GM19452 (cell line): ENCODE measurements around the gene UNC45B.
"Not testable (repeated sequence)": the region's sequence is repeated elsewhere in the genome, so short reads cannot be mapped to it uniquely, and the experiment has no call there.

Experiments used
- ATAC-seq: cut with Tn5 transposase; IDR thresholded peaks from one replicate; pipeline ENCODE4 v1.9.1; 2021; ENCODE audit not compliant: unreplicated experiment

The UNC45B gene

DNA sequence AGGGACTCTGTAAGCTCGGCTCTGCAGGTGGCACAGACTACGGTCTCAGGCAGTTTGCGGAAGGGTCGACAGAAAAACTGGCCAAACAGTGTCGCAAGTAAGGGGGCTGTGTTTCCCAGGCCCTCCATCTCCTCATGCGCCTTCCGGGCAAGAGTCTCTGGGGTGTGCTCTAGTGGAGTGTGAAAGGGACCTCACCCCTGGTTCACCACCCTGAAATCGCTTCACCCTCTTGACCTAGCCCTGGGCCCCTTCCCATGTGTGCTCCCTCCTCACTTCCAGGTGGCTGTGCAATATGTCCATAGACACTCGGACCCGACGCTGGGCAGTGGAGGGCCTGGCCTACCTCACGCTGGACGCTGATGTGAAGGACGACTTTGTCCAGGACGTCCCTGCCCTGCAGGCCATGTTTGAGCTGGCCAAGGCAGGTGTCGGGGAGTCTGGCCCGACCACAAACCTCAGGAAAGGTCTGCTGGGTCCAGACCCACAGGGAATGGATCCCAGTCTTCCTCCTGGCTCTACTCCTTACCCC is 22.3 kb downstream of the UNC45B start:
- no peak for ATAC-seq

DNA sequence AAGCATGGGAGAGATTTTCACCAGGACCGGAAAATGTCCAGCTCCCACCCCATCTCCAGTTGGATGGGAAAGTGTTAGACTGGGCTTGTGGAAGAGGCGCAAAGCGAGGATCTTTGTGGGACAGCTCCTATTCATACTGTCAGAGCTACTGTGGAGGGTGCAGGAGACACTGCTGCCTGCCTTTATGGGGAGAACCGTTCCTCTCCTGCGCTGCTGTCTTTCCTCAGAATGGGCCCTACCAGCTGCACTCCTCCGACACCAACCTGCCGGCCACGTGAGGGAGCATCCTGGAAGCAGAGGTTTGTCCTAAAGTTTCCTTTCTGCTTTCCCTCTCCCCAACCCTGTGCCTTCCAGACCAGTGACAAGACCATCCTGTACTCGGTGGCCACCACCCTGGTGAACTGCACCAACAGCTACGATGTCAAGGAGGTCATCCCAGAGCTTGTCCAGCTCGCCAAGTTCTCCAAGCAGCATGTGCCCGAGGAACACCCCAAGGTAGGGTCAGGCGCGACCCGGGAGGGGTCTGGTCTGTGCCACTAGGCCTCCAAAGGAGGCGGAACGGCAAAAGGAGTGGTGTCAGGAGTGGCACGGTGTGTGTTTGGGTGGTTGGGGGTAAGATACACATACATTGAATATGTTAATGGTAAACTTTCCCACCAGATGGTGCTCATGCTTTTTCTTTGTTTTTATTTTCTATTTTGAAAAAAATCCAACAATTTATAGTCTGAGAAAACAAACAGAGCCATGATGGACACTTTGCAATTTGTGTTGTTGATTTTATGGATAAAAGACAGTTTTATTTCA is 23.6 kb downstream of the UNC45B start:
- ATAC-seq = no peak

DNA sequence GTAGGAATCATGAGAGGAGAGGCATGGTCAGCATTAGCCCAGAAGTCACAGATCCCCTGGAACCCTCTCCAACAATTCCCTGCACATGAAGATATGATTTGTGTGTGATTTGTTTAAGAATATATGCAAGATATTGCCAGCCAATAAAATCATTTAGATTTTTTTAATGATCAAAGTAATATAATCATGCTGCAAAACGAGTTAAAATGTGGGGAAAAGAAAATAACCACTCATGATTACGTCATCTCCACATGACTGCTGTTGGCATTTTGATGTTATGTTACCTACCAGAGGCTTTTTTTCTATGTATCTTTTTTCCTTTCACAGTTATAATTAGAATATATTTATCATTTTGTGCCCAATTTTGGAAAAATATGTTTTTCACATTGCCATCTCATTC is 24.2 kb downstream of the UNC45B start:
- no peak for ATAC-seq

DNA sequence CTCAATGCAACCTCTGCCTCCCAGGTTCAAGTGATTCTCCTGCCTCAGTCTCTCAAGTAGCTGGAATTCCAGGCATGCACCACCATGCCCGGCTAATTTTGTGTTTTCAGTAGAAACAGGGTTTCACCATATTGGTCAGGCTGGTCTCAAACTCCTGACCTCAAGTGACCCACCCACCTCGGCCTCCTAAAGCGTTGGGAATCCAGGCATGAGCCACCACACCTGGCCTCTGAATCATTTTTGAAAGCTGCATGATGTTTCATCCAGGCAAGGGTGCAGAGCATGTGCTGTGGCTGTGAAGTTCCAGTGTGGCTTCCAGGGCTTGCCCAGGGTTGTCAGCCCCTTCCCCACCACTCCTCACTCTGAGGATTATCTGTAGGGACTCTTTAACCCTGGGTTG is 24.7 kb downstream of the UNC45B start:
- not testable (repeated sequence) for ATAC-seq

DNA sequence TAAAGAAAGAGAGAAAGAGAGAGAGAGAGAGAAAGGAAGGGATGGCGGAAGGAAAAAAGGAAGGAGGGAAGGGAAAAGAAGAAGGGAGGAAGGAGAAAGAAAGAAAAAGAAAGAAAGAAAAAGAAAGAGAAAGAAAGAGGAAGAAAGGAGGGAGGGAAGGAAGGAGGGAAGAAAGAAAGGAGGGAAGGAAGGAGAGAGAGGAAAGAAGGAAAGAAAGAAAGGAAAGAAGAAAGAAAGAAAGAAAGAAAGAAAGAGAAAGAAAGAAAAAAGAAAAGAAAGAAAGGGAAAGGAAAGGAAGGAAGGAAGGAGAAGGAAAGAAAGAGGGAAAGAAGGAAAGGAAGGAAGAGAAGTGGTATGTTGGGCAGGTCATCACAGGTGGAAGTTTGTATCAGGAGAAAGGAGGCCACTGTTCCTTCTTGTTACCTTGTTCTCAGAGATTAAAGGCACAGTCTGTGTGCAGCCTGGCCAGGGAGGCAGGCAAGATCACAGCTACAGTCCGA is 27.3 kb downstream of the UNC45B start:
- ATAC-seq = no peak

DNA sequence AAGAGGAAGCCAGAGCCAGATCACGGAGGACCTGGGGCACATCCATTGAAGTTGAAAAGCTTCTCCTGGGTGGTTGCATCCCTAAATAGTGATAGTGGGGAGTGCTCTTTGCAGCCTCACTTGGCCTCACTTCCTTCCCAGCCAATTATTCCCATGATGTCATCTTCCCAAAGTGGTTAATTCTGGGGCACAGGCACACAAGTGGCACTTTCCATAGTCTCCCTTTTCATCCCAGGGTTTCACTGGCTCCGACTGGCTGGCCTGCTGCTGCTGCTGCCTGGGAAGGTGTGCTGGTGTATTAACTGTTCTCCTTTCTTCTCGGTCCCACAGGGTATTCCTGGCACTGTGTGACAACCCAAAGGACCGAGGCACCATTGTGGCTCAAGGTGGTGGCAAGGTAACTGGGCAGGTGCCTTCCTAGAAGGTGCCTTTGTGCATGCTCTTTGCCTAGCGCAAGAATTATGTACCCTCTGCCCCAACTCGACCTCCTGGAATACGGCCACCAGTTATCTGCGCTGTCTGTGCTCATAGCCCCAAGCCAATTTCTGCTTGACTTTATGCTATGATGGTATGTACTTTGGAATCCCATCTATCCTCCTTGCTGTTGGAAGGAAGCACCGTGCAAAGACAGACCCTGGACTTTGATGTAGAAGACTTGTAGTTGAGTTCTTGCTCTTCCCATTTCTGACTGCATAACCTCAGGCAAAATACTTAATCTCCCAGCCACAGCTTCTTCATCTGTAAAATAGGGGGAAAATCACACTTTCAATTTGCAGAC is 28.2 kb downstream of the UNC45B start:
- ATAC-seq = no peak

DNA sequence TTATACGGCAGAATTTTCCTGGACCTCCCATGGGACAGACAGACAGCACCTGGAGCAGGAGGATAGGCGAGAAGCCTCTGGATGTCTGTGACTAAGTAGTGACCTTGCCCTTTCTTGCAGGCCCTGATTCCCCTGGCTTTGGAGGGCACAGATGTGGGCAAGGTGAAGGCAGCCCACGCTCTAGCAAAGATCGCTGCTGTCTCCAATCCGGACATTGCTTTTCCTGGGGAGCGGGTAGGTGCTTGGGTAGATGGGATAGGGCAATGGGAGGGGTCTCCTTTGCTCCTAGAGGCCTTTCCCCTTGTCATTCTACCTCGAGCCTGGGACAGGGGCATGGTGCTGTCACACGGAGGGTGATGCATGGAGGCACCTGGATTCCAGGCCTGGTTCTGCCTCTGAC is 29.3 kb downstream of the UNC45B start:
- no peak for ATAC-seq

DNA sequence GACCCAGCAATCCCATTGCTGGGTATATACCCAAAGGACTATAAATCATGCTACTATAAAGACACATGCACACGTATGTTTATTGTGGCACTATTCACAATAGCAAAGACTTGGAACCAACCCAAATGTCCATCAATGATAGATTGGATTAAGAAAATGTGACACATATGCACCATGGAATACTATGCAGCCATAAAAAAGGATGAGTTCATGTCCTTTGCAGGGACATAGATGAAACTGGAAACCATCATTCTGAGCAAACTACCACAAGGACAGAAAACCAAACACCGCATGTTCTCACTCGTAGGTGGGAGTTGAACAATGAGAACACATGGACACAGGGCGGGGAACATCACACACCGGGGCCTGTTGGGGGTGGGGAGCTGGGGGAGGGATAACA is 31.8 kb downstream of the UNC45B start:
- ATAC-seq = not testable (repeated sequence)

DNA sequence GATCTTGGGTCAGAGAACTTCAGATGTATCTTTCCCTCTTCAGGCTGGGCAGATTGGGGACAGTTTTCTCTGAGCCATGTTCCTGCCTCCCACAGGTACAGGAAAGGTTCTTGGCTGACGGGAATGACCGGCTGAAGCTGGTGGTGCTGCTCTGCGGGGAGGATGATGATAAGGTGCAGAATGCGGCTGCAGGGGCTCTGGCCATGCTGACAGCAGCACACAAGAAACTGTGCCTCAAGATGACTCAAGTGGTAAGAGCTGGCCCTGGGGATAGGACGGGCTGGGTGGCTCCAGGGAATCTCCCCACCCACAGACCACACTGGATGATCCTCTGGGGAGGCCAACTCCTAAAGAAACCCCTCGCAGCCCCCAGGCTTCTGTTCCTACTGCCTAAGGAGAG is 35.7 kb downstream of the UNC45B start:
- ATAC-seq = no peak

DNA sequence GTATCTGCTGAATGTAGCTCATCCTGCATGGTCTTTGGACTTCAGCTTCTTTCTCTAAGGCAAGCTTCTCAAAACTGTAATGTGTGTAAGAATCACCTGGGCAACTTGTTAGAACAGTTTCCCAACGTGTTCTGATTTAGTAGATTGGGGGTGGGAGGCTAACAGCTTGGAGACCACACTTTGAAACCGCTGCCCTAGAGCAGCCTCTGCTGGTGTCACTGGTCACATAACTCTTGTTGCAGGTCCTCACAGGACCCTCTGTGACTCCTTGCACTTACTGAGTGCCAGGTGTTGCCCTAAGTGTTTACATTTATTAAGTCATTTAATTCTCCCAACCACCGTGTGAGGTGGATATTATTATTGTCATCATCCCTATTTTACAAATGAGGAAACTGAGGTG is 36.7 kb downstream of the UNC45B start:
- no peak for ATAC-seq

DNA sequence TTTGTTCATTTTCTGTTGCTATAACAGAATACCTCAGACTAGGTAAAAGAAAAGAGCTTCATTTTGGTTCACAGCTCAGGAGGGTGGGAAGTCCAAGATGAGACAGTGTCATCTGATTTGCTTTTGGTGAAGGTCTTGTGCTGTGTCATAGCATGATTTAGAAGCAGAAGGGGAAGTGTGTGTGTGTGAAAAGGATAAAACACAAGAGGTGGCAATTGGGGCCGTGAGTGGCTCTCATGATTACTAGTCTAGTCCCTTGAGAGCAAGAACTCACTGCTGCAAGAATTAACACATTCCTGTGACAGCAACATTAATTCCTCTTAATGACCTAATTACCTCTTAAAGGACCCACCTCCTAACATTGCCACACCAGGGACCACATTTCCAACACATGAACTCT is 38.2 kb downstream of the UNC45B start:
- no peak for ATAC-seq

DNA sequence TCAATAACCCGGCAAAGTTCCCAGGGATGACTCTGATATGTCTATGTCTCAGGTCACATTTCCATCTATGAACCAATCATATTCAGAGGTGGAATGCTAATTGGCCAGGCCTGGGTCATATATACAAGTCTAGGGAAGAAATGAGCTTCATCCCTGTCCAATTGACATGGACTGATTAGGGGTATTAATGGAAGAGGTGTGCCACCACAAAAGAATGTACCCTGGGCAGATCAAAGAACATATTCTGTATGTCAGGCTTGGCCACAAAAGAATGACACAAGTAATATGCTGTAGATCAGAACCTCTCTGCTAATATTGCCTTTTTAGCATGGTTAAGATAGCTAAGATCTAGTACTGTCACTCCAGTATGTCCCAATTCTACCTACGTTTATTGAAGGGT is 39.9 kb downstream of the UNC45B start:
- ATAC-seq = no peak

DNA sequence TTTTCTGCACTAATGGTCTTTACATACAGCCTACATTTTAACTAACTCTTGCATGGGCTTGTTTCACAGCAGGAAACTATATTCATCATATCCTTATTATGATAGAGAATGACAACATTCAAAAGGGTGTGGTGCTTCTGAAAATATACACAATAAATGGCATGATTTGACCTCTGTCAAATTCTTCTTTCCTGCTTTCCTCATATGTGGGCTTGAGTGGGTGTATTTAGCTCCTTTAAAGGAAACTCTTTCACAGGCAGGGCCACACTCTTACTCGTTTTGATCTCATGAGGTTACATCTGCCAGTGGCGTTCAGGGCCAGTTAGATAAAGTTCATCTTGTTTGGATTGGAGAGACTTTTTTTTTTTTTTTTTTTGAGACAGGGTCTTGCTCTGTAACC is 40.5 kb downstream of the UNC45B start:
- no peak for ATAC-seq

DNA sequence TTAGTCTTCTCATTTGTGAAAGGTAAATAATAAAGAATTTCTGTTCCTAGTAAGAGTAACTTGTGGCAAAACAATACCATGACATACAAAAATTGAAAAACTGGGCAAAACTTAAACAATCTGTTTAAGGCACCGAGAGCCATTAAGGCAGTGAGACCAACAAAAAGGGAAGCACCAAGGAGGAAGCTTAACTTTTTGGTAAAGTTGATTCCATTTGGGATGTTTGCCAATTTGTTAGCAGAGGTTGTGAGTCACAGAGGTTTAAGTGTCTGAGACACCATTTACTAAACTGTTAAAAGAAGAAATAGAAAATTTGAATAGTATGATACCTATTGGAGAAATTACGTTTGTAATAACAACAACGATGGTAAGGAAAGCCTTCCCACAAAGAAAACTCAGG is 41.7 kb downstream of the UNC45B start:
- no peak for ATAC-seq

DNA sequence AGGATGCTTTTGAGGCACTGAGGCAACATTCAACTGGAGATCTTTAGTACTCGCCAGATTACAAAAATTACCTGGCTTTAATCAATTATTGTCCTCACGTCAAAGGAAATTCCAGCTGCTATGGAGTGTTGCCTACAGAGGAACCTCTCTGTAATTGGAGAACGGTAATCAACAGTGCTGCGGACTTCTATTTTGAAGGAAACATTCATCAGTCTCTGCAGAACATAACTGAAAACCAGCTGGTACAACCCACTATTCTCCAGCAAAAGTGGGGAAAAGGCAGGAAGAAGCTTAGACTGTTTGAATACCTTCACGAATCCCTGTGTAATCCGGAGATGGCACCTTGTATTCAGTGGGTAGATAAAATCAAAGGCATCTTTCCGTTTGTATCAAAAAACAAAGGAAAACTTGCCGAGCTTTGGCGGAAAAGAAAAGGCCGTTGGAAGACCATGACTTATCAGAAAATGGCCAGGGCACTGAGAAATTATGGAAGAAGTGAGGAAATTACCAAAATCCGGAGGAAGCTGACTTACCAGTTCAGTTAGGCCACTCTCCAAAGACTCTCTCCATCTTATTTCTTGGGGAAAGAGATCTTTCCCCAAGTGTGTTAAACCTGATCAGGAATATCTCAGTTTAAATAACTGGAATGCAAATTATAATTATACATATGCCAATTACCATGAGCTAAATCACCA is 43.5 kb downstream of the UNC45B start:
- no peak for ATAC-seq

DNA sequence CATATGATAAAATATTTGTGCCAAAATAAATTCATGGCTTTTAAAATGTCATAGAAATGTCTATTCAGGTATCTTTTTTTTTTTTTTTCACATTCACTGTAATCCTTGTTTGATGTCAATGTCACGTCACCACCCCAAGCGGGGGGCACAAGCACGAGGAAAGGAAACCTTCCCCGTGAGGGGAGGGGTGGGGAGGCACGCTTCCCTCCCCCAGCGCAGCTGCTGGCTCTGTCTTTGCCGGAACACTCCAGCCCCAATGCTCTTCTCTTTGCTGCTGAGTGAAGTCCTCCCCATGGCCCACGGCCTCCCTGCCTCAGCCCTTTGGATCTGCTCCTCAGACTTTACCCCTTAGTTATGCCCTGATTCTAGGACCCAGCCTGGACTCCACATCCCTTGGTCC is 45.1 kb downstream of the UNC45B start:
- ATAC-seq = no peak

DNA sequence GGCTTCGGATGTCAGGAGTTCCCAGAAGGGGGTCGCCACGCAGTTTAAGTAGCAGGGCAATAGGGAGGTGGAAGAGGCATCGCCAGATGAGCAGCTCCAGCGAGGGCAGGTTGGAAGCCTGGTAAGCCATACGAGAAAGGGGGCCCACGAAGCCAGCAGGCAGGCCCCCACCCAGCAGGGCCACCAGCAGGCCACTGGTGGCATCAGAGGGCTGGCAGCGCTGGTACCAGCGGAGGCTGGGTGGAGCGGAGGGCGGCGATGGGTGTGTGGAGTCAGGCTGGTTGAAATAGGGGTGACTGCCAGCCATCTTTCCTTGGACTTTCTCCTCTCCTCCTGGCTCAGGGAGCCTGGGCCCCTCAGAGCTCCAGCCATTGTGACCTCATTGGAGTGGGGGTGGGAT is 46.4 kb downstream of the UNC45B start, which contains the start of gene SLC35G3:
Gene SLC35G3, minus strand, starts transcription at position 393 of the 400 bp plus-strand sequence. Its CDS starts 86 bp downstream, at position 307.
- ATAC-seq = not testable (repeated sequence)

DNA sequence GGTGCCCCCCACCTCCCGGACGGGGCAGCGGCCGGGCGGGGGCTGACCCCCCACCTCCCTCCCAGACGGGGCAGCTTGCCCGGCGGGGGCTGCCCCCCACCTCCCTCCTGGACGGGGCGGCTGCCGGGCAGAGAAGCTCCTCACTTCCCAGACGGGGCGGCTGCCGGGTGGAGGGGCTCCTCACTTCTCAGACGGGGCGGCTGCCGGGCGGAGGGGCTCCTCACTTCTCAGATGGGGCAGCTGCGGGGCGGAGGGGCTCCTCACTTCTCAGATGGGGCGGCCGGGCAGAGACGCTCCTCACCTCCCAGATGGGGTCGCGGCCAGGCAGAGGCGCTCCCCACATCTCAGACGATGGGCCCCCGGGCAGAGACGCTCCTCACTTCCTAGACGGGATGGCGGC is 47.4 kb downstream of the UNC45B start:
- ATAC-seq = not testable (repeated sequence)

DNA sequence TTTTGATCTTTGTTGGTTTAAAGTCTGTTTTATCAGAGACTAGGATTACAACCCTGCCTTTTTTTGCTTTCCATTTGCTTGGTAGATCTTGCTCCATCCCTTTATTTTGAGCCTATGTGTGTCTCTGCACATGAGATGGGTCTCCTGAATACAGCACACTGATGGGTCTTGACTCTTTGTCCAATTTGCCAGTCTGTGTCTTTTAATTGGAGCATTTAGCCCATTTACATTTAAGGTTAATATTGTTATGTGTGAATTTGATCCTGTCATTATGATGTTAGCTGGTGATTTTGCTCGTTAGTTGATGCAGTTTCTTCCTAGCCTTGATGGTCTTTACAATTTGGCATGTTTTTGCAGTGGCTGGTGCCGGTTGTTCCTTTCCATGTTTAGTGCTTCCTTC is 55.0 kb downstream of the UNC45B start:
- not testable (repeated sequence) for ATAC-seq

DNA sequence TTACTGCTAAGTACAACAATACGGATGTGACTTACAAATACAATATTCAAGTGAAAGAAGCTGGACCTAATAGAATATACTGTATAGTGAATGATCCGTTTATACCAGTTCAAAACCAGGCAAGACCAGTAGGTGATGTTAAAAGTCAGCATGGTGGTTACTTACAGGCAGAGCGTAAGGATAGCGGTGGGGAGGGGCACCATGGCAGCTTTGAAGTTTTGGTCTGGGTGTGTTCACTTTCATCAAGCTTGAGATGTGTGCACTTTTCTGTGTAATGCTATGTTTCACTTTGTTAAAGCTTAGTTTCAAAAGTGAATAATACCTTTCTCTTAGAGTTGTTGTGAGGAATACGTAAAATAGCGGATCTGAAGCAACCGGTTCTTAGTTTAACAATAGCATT is 63.1 kb downstream of the UNC45B start:
- ATAC-seq = no peak

DNA sequence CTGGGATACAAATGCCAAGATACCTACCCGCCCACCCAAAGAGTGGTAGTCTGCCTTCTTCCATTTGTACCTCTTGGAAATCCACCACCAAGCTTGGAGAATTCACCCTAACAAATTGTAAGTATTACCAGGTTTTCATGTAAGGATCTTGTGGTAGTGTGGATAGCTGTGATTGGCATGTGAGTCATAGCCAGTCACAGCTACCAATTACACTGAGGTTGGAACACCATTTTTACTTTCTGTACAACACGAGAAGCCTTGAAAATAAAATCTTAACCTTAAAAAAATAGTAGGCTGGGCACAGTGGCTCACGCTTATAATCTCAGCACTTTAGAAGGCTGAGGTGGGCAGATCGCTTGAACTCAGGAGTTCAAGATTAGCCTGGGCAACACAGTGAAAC is 65.1 kb downstream of the UNC45B start:
- ATAC-seq = no peak
